ENCODE results near the gene PELI2.

Gene PELI2

DNA sequence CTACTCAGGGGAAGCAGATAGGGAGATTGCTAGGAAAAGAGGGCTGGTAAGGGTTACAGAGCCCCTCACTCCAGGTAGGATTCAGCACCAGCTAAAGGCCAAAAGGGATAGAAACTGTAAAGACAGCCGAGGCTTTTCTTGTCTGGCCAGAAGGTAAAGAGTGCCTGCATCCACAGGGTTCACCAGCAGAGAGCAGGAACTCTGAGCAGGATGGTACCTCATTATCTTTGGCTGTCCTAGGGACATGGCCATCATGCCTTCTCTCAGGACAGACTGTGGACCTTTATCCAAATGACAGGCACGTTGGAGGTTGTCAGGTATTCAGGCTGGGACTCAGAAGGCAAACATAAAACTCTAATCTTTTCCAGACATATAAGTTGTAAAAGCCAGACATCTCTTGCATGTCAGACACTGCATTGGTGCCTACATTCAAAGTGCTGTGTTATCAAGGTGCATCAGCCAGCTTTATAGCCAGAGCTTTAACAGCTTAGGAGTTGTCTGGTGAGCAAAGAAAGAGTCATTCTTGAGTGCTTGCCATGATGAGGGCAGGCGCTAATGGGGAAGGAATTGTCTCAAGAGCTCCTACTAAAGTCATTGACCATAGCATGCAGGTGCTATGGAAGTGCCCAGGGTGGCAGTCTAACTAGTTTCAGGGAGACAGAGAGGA is 89.5 kb downstream of the PELI2 start:
- Histone ChIP-seq H3K9me3 (no peaks in the 10 kb centered on the region), H3K36me3 (no peaks in the 10 kb centered on the region), H3K4me3 (ENCODE audit: low read depth, low read length) (no peak overlapping the region), H3K4me1 (peaks cover 2% of the 10 kb centered on the region), H3K27me3 (no peaks in the 10 kb centered on the region)
- TF ChIP-seq, protein P1, sequence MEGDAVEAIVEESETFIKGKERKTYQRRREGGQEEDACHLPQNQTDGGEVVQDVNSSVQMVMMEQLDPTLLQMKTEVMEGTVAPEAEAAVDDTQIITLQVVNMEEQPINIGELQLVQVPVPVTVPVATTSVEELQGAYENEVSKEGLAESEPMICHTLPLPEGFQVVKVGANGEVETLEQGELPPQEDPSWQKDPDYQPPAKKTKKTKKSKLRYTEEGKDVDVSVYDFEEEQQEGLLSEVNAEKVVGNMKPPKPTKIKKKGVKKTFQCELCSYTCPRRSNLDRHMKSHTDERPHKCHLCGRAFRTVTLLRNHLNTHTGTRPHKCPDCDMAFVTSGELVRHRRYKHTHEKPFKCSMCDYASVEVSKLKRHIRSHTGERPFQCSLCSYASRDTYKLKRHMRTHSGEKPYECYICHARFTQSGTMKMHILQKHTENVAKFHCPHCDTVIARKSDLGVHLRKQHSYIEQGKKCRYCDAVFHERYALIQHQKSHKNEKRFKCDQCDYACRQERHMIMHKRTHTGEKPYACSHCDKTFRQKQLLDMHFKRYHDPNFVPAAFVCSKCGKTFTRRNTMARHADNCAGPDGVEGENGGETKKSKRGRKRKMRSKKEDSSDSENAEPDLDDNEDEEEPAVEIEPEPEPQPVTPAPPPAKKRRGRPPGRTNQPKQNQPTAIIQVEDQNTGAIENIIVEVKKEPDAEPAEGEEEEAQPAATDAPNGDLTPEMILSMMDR (IDR thresholded peaks at IDR 0.05; ENCODE audit: low read depth, low read length) = peak; percentile 33
- DNase-seq = peak; percentile 25

DNA sequence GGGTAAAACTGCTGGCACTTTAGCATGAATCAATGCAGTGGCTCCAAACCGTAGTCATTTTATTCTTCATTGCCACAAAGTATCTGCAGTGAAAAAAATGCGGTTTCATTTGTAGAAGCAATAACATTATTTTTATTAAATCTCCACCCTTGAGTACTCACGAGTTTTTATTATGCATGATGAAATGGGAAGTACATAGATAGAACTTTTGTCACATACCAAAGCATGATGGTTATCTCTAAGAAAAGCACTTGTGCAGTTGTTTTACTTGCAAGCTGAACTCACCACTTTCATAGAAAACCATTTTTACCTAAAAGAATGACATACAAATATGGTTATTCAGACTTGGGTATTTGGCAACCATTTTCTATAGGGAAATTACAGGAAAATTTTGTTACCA is 90.3 kb downstream of the PELI2 start:
- DNase-seq = no peak
- no peaks in the 10 kb centered on the region for H3K9me3 ChIP-seq
- no peak overlapping the region for H3K4me3 ChIP-seq (ENCODE audit: low read depth, low read length)
- no peaks in the 10 kb centered on the region for H3K36me3 ChIP-seq
- TF ChIP-seq, protein P1 (IDR thresholded peaks at IDR 0.05; ENCODE audit: low read depth, low read length) = no peak
- H3K4me1 ChIP-seq = peaks cover 2% of the 10 kb centered on the region
- H3K27me3 ChIP-seq = no peaks in the 10 kb centered on the region

DNA sequence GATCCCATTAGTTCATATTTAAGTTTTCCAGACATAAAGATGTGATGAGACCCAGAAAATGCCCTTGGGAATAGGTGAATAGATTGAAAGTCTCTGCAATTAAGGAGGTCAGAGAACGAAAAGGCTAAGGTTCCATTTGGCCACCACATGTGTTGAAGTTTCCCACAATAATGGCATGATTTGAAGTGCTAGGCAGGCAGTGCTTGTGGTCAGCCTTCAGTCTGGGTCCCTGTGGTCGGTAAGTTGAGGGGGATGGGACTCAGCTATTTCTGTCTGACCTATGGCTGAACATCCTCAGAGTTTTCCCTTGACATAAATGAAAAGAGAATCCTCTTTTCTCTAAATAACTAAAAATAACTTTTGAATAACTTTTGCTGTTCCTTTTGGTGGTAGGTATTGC is 92.4 kb downstream of the PELI2 start:
- DNase-seq = no peak
- H3K27me3 ChIP-seq = no peaks in the 10 kb centered on the region
- H3K36me3 ChIP-seq = no peaks in the 10 kb centered on the region
- no peak overlapping the region for H3K4me3 ChIP-seq (ENCODE audit: low read depth, low read length)
- no peaks in the 10 kb centered on the region for H3K9me3 ChIP-seq
- TF ChIP-seq, protein P1 (IDR thresholded peaks at IDR 0.05; ENCODE audit: low read depth, low read length) = no peak
- peaks cover 2% of the 10 kb centered on the region for H3K4me1 ChIP-seq

DNA sequence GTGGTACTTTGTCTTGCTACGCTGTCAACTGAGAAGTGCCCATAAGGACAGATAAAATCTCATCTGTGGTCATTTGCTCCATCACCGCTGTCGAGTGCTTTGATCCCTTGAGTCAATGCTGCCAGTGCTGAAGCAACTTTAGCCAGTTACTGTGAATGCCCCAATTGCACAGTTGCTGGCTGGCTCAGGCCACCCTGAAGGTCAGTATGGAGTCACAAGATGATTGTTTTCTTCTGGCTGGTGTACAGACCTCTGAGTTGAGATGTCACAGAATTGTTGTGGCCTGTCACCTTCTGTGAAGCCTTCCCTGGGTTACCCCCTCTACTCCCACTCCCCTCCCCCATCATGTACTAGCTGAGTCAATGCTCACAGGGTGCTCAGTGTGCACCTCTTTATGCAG is 92.9 kb downstream of the PELI2 start:
- no peaks in the 10 kb centered on the region for H3K27me3 ChIP-seq
- no peak for DNase-seq
- no peaks in the 10 kb centered on the region for H3K36me3 ChIP-seq
- H3K4me1 ChIP-seq = peaks cover 6% of the 10 kb centered on the region
- no peaks in the 10 kb centered on the region for H3K9me3 ChIP-seq
- TF ChIP-seq, protein P1 (IDR thresholded peaks at IDR 0.05; ENCODE audit: low read depth, low read length) = no peak
- H3K4me3 ChIP-seq (ENCODE audit: low read depth, low read length) = no peak overlapping the region

DNA sequence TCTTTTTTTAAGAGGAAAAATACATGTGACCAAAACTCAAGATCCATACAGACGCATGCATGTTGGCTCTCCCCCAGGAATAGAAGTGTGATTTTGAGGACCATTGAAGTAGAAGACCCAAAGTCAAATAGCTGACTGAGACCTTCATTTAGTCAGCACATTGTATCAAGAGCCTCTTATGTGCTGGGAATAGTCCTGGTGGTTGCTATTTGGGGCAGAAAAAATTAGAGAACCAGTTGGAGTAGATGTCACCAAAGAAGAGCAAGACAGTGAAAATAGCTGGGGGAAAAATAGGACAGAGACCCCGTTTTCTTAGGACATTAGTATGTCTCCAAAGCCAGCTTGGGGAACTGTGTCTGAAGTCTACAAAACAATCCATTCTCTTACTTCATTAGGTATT is 93.6 kb downstream of the PELI2 start:
- TF ChIP-seq, protein P1 (IDR thresholded peaks at IDR 0.05; ENCODE audit: low read depth, low read length) = no peak
- no peaks in the 10 kb centered on the region for H3K9me3 ChIP-seq
- no peaks in the 10 kb centered on the region for H3K27me3 ChIP-seq
- DNase-seq = no peak
- no peaks in the 10 kb centered on the region for H3K36me3 ChIP-seq
- peaks cover 13% of the 10 kb centered on the region for H3K4me1 ChIP-seq
- no peak overlapping the region for H3K4me3 ChIP-seq (ENCODE audit: low read depth, low read length)

DNA sequence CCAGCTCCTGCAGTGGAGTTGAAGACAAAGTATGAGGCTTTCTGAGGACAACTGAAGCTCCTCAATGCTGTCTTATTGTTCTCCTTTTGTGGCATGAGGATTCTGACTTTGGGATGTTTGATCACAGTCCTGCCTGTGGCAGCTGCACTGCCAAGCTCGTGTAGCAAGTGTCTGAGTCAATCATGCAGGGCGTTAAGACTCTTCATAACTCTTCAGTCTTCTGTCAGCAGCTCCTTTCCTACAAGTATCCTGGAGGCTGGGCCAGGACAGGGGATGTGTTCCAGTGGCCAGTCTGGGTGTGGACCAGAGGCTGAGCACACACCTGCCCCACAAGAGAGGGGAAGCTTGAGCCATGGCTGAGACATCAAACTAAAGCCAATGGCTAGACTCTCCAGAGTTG is 94.3 kb downstream of the PELI2 start:
- H3K27me3 ChIP-seq = no peaks in the 10 kb centered on the region
- H3K4me3 ChIP-seq (ENCODE audit: low read depth, low read length) = no peak overlapping the region
- H3K36me3 ChIP-seq = no peaks in the 10 kb centered on the region
- H3K9me3 ChIP-seq = no peaks in the 10 kb centered on the region
- no peak for DNase-seq
- TF ChIP-seq, protein P1 (IDR thresholded peaks at IDR 0.05; ENCODE audit: low read depth, low read length) = no peak
- H3K4me1 ChIP-seq = peaks cover 17% of the 10 kb centered on the region

All from BE2C (cell line).